GM20431 (cell line): Measurements from ENCODE around the gene CASQ2.

ENCODE experiments used
- in situ Hi-C: fragments of 300-500 bp; cut with MseI, MboI; formaldehyde crosslinking; loops from one replicate; pipeline ENCODE4 v1.15.0; 2020; ENCODE audit warnings: low sequenced_read_pairs; ENCODE audit not compliant: unreplicated experiment

CASQ2 gene

DNA sequence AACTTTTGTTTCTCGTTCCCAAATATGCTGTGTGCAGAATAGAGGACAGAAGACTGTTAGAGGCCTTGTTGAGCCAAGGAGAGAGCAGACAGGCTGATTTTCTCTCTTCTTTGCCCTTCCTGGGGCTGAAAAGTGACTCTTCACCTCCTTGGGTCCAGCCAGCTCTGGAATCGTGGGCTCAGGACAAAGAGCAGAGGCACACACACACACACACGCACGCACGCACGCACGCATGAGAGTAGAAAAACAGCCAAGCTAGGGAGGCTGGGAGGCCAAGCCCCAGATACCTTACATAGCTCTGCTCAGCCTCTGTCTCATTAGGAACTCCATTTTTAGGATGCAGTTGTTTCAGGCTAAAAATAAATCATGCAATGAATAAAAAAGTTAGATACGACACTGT lies at the start of gene CASQ2:
CASQ2 (minus strand) TSS at position 166 of the 400 bp plus-strand sequence. CDS start 173 bp downstream, outside the sequence.
- in situ Hi-C loops, result no loop called here

DNA sequence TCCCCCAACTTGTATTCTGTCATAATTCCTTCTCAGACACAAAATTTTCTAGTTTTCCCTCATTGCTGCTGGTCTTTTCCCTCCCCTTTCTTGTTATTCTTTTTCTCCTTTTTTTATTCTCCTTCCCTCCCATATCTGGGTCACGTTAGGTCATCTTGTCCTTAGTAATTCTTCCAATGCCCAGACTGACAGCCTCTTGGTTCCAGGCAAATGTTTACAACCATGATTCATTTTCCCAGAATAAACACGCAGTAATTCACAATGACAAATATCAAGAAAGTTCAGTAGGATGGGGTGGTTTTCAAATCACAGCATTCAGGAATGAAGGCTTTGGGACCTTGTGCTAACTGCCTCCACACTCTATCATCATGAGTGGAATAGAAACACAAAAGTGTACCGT lies 47.2 kb upstream of the CASQ2 start:
- in situ Hi-C loops, result no loop called here

DNA sequence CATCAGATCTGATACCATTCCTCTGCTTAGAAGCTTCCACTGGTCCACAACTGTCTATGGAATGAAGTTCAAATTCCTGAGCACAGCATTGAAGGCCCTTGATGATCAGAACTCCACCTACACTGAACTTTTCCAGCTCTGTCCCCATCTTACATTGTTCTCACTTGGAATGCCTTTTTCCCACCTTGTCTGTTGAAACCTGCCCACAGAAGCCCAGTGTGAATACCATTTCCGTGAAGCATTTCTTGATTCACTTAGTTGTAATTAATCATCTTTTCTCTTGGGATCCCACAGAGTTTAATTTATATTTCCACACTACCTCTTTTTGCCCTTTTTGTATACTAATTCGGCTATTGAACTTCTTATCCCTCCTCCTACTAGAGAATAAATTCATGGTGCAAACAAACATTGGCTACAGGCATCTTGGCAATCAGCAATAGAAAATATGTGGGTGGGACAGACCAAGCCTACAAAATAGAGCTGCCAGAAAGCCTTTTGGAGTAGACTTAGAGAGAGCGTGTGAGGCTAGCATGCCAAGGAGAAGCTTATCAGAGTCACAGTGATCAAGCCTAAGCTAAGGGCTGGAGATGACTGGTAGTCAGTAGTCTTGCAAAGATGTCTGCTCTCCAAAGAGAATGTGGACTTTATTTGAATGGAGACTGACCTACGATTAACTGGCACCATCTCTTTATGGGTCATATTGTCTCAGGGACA lies 46.3 kb upstream of the CASQ2 start:
- in situ Hi-C loops, result no loop called here

DNA sequence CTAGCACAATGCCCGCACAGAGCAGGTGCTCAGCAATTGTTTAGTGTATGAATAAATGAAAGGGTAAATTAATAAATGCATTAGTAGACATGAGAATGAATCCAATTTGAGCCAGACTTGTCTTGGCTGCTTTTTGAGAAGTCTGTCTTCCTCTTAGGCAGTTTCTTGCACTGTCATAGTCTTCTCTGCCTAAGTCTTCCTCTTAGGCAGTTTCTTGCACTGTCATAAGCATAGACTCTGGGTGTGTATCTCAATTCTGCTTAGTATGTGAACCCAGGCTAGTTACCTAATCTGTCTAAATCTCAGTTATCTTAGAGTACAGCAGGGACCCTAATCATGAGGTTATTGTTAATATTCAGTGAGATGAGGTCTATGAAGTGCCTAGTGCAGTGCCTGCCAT lies 45.2 kb upstream of the CASQ2 start:
- in situ Hi-C loops, result no loop called here

DNA sequence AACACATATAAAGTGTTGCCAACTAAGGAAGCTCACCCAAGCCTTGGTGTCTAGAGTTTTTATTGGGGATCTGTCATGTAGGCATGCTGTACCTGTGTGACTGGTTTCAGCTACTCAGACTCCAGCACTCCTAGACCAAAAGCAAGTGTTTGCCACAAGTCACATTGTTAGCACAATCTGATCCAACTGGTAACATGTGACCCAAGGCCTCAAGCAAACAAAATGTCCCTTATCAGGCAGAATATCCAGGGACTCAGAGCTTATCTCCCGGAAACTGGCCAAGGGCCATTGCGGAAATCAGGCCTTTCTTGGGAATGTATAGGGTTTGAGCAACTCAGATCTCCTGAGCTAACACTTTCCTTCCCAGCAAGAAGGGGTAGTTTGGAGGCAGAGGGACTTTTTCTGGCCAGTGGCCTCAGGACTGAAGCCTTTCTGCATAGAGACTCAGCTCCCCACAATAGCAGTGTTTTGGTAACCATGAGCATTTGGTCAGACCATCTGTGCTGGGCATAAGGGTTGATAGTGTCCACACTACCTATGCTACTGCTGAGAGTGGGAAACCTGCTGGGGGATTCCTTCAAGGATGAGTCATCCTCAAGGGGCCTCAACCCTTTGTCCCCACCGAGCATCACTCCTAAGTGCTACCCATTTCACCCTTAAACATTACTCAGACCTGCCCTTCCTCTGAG lies 42.8 kb upstream of the CASQ2 start:
- in situ Hi-C loops, result no loop called here

DNA sequence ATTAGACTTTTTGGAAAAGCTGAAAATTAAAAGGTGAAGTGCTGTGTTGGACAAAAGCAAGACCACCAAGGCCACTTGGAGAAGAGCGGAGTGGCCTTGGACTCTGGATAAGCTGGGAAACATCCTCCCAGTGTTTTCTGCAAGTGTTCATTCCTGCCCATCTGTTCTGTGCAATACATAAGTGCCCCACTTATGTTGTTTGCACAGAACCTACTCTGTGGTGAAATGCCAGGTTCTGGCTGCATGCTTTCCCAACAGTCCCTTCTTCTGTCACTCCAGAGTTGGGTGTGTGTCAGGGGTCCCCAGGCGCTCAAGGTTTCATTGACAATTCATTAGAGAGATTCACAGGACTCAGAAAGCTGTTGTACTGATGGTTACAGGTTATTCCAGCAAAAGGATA lies 42.1 kb upstream of the CASQ2 start:
- in situ Hi-C loops, result no loop called here

DNA sequence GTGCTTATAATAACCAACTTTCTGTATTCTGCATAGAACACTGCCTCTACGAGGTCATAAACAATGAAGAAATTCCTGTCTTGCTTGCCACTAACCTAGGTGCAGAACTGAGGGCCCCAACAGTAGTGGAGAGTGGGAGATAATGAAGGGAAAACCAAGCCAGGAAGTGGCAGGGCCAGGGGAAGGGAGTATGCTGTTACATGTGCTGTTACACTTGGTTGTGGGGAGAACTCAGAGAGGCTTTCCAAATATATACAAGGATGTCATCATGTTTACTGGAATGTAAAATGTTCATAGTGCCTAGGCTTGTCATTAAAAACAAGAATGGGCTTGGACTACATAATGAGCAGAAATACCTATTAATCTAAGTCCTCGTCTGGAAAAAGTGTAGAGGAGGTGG lies 41.3 kb upstream of the CASQ2 start:
- in situ Hi-C loops, result loop anchor here (10.0 kb wide), 1 partner anchor 175 kb away; no protein-coding TSS in a partner anchor

DNA sequence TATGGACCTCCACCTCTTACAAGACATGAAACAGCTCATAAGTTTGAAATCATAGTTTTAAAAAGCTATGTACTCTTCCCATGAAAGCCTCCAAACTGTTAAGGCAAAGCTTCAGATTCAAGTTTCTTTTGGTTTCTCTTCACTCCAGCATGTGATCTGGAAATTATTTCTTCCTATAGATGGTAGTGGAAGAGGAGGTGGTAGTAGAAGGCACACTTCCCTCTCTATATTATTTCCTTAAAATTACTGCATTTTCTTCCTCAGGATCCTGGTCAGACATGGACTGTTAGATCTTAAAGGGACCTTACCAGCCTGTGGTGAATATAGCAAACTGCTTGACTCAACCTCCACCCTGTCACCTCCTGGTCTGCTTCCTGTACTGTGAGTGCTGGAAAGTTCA lies 40.6 kb upstream of the CASQ2 start:
- in situ Hi-C loops, result loop anchor here (10.0 kb wide), 1 partner anchor 176 kb away; no protein-coding TSS in a partner anchor

DNA sequence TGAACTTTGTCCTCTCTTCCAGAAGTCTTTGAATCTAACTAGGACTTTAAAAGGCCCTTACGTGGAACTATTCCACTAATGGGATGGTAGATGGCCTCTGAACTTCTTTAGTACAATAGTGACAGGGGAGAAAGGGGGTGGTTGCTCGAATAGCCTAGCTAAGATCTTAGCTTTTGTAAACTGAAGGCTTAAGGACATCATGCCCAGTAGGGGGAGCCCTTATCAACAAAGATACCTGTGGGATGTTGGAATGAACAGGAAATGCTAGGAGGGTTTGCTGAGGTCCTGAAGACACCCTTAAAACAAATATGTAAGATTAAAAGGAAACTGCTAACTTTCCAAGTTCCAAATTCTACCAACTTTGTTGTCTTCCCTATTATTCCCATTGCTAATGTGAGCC lies 39.2 kb upstream of the CASQ2 start:
- in situ Hi-C loops, result loop anchor here (10.0 kb wide), 1 partner anchor 177 kb away; no protein-coding TSS in a partner anchor

DNA sequence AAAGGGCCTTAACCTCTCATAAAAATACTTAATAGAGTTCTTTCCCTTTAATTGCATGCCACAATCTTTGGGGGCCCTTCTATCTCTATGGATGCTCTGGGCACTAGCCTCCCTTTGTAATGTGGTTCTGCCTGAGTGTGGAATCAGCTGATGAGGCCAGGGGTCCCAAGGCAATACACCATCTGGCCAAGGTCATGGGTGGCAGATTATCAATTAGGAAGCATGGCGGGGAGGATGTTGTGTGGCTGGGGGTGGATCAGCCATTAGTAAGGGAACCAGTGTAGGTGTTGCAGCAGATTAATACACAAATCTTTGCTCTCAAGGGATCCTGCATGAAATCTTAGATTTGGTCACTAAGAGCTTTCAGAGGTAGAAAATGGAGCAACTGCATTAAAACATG lies 37.1 kb upstream of the CASQ2 start:
- in situ Hi-C loops, result loop anchor here (10.0 kb wide), 1 partner anchor 179 kb away; no protein-coding TSS in a partner anchor

DNA sequence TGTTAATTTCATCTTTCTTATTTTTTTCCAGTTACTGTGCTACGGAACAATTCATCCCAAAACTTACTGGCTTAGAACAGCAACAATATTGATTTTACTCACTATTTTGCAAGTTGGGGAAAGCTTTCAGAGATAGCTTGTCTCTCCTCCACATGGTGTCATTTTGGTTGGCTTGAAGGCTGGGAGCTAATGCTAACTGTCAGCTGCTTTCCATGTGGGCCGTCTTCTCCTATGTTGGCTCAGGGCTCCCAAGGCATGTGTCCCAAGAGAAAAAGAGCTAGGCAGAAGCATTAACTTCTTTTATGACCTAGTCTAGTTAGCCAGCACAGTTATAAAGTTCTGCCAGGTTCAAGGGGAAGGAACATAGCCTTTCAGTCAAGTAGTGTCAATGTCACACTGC lies 33.9 kb upstream of the CASQ2 start:
- in situ Hi-C loops, result loop anchor here (10.0 kb wide), 1 partner anchor 182 kb away; no protein-coding TSS in a partner anchor

DNA sequence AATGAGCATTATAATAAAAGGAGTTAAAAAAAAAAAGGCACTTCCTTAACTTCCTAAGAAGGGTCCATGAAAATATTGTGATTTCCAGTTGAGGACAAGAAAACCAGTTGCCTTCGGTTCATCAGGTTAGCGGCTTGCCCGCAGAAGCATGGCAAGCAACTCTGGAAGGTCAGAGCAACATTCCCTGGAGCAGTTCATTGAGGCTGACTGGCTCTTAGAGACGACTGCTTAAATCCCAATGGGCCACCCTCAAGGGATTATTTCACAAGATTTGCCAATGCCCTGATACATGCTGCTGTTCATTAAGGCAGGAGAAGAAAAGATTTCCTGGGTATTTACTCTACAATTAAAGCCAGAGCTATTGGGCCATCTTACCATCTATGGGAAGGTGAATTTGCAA lies 29.0 kb upstream of the CASQ2 start:
- in situ Hi-C loops, result no loop called here

DNA sequence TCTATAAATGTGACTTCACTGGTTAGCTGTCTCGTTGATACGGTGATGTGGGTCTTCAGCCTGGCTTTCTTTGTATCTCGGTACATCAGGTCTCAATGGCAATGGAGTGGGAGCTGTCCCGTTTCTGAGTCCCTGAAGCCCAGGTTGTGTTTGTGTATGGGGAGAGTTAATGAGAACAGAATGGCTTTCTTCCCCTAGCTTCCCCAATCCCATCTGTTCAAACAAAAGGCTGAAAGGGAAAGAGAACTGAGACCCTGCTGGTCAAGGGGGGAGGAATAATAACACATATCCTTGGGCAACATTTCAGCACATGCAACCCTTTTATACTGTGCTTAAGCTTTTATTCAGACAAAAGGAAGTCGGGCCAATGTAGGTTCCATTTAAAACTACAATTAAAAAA lies 28.4 kb upstream of the CASQ2 start:
- in situ Hi-C loops, result no loop called here

DNA sequence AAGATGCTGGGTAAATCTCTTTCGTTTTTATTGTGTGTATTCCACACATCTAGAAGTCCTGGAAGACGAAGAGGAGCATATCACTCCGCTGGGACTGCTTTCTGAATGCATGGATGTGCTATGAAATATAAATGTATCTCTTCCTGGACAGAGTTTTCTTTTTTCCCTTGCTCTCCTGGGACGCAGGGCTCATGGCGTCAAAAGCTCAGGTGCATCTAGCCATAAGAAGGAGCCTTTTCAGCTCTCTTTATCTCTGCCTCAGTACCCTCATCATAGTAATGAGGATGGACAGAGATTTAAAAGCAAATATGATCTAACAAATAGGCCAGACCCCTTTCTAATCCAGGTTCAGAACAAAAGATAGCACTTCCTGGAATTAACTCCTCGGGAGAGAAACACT lies 27.5 kb upstream of the CASQ2 start:
- in situ Hi-C loops, result no loop called here

DNA sequence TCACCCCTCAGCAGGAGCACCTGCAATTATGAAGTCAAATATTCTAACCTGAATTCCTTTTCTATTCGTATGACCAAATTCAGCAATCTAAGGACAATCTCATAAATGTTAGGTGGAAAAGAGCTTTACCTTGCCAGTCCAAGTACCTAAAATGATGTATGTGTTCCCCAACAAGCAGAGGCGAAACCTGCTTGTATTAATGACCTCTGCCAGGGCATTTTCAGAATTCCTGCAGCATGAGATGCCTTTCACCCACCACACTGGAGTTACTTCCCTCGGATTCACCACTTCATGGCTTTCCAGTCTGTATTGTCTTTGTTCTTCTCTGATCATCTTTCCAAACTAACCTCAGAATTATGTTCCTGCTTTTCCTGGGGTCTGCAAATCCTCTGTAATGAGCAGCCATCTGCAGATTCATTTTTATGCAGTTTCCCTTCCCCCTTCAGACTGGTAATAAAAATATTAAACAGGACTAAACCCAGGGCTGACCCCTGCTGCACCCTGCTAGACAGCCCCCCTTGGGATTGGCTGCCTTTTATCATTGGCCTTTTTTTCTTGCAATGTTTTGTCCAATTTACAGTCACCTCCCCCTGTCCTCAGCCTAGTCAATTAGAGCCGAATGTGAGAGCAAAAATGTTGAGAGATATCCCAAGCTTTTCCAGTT lies 26.6 kb upstream of the CASQ2 start:
- in situ Hi-C loops, result no loop called here

DNA sequence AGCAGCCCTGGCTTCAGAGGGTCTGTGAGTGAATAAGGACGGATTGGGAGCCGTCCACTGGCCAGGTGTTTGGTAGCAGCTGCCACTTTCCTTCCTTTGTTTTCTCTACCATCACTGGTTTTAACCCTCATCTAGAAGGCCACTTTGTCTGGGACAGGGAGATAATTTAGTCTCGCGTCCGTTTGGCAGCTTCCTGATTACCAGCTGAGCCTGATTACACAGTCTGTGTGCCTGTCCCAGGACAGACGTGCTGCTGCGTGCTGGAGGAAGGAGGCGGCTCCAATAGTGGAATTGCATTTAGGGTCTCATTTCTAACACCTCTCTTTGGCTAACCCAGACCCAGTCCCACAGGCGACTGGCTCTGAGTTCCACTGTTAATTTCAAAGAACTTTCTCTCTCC lies 24.6 kb upstream of the CASQ2 start:
- in situ Hi-C loops, result no loop called here

DNA sequence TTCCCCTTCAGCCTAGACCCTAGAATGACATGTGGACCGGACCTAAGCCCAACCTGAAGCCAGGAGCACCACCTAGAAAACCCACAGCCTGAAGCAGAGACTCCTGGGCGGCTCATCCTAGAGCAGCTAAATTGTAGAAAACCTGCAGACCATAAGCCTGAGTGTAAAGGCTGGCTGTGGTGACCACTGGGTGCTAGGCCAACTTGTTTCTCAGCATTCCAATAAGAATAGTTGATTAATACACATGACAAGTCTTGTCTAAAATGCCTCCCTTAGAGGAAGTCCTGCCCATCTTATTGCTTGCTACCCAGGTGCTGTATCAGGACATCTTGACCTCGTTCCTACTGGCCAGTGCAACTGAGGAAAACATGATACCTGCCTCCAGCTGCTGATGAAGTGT lies 23.3 kb upstream of the CASQ2 start:
- in situ Hi-C loops, result no loop called here

DNA sequence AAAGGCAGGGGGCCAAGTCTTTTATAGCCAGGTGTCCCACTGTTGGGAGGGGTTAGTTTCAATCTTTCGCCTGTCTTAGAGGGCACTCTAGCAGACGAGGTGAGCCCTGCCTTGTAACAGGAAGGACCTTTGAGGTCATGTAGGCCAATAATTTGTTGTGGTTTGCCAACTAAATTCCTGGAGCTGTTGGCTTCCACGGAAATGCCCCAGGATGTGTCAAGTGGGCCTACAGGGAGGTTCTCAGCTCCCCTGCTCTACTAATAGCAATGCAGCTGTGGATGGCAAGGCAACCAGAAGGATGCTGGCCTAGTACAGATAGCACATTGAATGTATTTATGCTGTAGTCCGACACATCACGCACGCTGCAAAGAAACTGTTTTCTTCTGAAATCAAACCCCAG lies 22.3 kb upstream of the CASQ2 start:
- in situ Hi-C loops, result no loop called here

DNA sequence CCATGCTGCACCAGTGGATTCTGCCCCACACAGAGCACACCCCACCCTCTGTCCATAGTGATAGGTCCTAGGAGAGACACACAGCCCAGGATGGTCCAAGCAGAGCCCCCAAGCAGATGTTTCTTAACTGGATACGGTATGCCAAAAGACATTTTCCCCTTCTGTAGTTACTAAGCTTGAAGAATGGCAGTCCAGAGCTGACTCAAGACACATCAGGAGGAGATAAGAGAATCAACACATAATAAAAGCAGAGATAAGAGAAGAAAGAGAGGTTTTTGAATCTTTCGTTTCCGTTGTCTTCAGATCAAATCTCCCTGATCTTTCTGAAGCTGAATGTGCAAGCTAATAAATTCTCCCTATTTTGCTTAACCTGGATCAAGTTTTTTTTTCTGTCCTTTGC lies 21.8 kb upstream of the CASQ2 start:
- in situ Hi-C loops, result no loop called here

DNA sequence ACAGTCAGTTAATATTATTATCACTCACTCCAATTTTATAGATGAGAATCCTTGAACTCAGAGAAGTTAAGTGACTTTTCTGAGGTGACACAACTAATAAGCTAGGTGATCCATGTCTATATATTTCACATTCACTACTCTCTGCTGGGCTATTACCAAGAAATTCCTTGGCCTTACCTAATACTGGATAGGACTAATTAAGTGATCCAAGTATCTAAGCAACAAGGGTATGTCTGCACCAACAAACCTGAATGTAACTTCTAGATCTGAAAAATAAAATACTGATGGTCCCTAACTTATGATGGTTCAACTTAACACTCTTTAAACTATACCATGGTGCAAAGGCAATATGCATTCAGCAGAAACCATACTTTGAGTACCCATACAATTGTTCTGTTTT lies 14.8 kb upstream of the CASQ2 start:
- in situ Hi-C loops, result no loop called here
